ENCODE measurements around the gene OTULIN. TPM values are rescaled to one million over a fixed set of nuclear protein-coding genes. Genes with fewer than 3 reads are reported as not detected.

Gene OTULIN
- total and polyA plus RNA-seq, 2 of the 13 experiments (the other 11 are each of a cell fraction or from before 2014, with no cell fraction given) = 7.0 to 34.8 TPM

GRCh38 chr5:14734396-14734795 is 69.9 kb downstream of the OTULIN start:
- Histone ChIP-seq H3K27me3 (ENCODE audit: control insufficient read depth in 1 of 2, insufficient read depth in 2 of 2, low read length in 2 of 2) (no peaks in the 10 kb centered on the region), H4K20me1 (ENCODE audit: insufficient read depth, low read length) (no peaks in the 10 kb centered on the region), H3K9ac (ENCODE audit: insufficient read depth, low read depth, low read length) (no peak overlapping the region), H3K27ac (ENCODE audit: extremely low read length, insufficient read depth, low read length) (no peak overlapping the region), H3K4me2 (ENCODE audit: low read depth, low read length) (no peak overlapping the region), H3K79me2 (ENCODE audit: insufficient read depth, low read length) (no peaks in the 10 kb centered on the region), H3K9me3 (ENCODE audit: low read length) (no peaks in the 10 kb centered on the region), H2AFZ (ENCODE audit: low read length) (no peak overlapping the region), H3K4me1 (ENCODE audit: insufficient read depth, low read length) (peaks cover 7% of the 10 kb centered on the region), H3K36me3 (replicated peaks in 1 of 2; ENCODE audit: control insufficient read depth in 1 of 2, insufficient read depth in 2 of 2, low read length in 2 of 2) (peaks cover 0 to 25% of the 10 kb centered on the region in 2 experiments; a peak in 2 of 5 replicates), H3K4me3 (replicated peaks in 1 of 3; ENCODE audit: insufficient read depth in 1 of 3, low read depth in 2 of 3, low read length in 3 of 3) (no peak overlapping the region)
- WGBS (ENCODE audit: low lambda C conversion rate) = 94% methylated on average over 11 of the region's 13 CpGs
- BruUV-seq (replicated peaks) = no TSS peak
- ChIA-PET CTCF (ENCODE audit: low intra/inter-chr PET ratio, low total read pairs) (no interaction called here), POLR2A (no interaction called here)
- in situ Hi-C loops (cut with HindIII; ENCODE audit: extremely low pct_ligation_motif_present, low pct_unique_long_range_greater_than_20kb) = no loop called here
- intact Hi-C loops (cut with micrococcal nuclease; ENCODE audit: unreplicated experiment) = no loop called here
- TF ChIP-seq MTA1 (CRISPR knock-in tag; IDR thresholded peaks at IDR 0.05; ENCODE audit: borderline replicate concordance) (no peak), ZNF451 (CRISPR knock-in tag; IDR thresholded peaks at IDR 0.05) (no peak), EED (CRISPR knock-in tag; IDR thresholded peaks at IDR 0.05) (no peak), RFX1 (IDR thresholded peaks at IDR 0.05) (no peak), KDM5A (IDR thresholded peaks at IDR 0.05; ENCODE audit: borderline replicate concordance, low read length) (no peak), ZNF282 (IDR thresholded peaks at IDR 0.05; ENCODE audit: partially characterized antibody) (no peak), HNRNPLL (IDR thresholded peaks at IDR 0.05; ENCODE audit: low read depth, low read length, poor library complexity, severe bottlenecking) (no peak), ZNF569 (CRISPR knock-in tag; IDR thresholded peaks at IDR 0.05; ENCODE audit: borderline replicate concordance) (no peak), PITX1 (CRISPR knock-in tag; IDR thresholded peaks at IDR 0.05) (no peak), MIXL1 (CRISPR knock-in tag; IDR thresholded peaks at IDR 0.05) (no peak), ZNF597 (CRISPR knock-in tag; IDR thresholded peaks at IDR 0.05) (no peak)
- DNase-seq (ENCODE audit: low spot score) (no peak), FAIRE-seq (no peak), ATAC-seq (no peak)

All from HepG2 (cell line).